BJ (cell line): ENCODE data around the gene PIGB. TPM values are rescaled to one million over a fixed set of nuclear protein-coding genes. Genes with fewer than 3 reads are reported as not detected.
"Not testable (repeated sequence)": the region's sequence is repeated elsewhere in the genome, so short reads cannot be mapped to it uniquely, and the experiment has no call there.

ENCODE experiments used
- CTCF ChIA-PET: fragments of 350-600 bp; formaldehyde crosslinking; extraction: SDS; loops from one replicate; lab custom pipeline; 2021; ENCODE audit warnings: antibody characterized with exemption, inconsistent platforms; lab: Yijun Ruan, JAX
- POLR2A ChIA-PET: fragments of 300-600 bp; sonication (Branson Sonifier 250); formaldehyde crosslinking; extraction: SDS; loops from one replicate; lab custom pipeline; 2021; ENCODE audit warnings: antibody characterized with exemption; lab: Charles Lee
- DNase-seq: peaks from one replicate; pipeline ENCODE4 v3.0.0-alpha.2; 2011; ENCODE audit warnings: low read depth
- H3K27me3 ChIP-seq: 2 replicates; pipeline ENCODE4 v1.6.0; 2011; ENCODE audit warnings: low read length; ENCODE audit not compliant: control insufficient read depth, insufficient read depth
- H3K36me3 ChIP-seq: 2 replicates; pipeline ENCODE4 v1.5.1; 2011; ENCODE audit warnings: low read length; ENCODE audit not compliant: control insufficient read depth, insufficient read depth
- H3K4me3 ChIP-seq: 2 replicates; pipeline ENCODE4 v1.5.1; 2011; ENCODE audit warnings: low read depth, mild to moderate bottlenecking, control low read depth, low read length
- CTCF ChIP-seq: IDR thresholded peaks from 2 replicates; pipeline ENCODE4 v1.5.1; 2011; ENCODE audit warnings: low read depth, mild to moderate bottlenecking, control low read depth, inconsistent platforms, low read length, moderate library complexity; ENCODE audit not compliant: insufficient read depth
- polyA plus RNA-seq: library from polyadenylated mRNA; depleted of rRNA; stranded (reverse); fragments of >200 nt; gene quantifications from 2 replicates; pipeline ENCODE4 v1.2.3, GENCODE V29; 2011

PIGB gene
- polyA plus RNA-seq, 1 experiment = 10.1 TPM

- TF ChIP-seq CTCF = no peak
- DNase-seq = no peak
- H3K4me3 ChIP-seq = no peak overlapping the region
- no peaks in the 10 kb centered on the region for H3K27me3 ChIP-seq
- H3K36me3 ChIP-seq = no peaks in the 10 kb centered on the region
- POLR2A ChIA-PET = interaction anchor here (0.6 kb wide), 1 partner anchor 99 kb away, joined by 8 read pairs; no protein-coding TSS in a partner anchor
- CTCF ChIA-PET = interaction anchor here (4.9 kb wide), 1 partner anchor 13 kb away, joined by 20 read pairs; the partner anchor contains the start of genes CCPG1 and PIERCE2
Measured at GRCh38 chr15:55394694-55395093, 75.7 kb downstream of the PIGB start.

- CTCF ChIA-PET = no interaction called here
- POLR2A ChIA-PET = no interaction called here
- no peaks in the 10 kb centered on the region for H3K36me3 ChIP-seq
- no peaks in the 10 kb centered on the region for H3K27me3 ChIP-seq
- no peak for DNase-seq
- no peak for TF ChIP-seq CTCF
- no peak overlapping the region for H3K4me3 ChIP-seq
Measured at GRCh38 chr15:55398243-55398642, 79.2 kb downstream of the PIGB start.

- H3K4me3 ChIP-seq, DNase-seq, CTCF ChIA-PET, H3K27me3 ChIP-seq, POLR2A ChIA-PET, H3K36me3 ChIP-seq: not testable (repeated sequence)
Measured at GRCh38 chr15:55400050-55400449, 81.0 kb downstream of the PIGB start.

GRCh38 chr15:55401786-55402246 lies 82.8 kb downstream of the PIGB start:
- H3K36me3 ChIP-seq = no peaks in the 10 kb centered on the region
- no peak overlapping the region for H3K4me3 ChIP-seq
- no peak for DNase-seq
- POLR2A ChIA-PET = no interaction called here
- TF ChIP-seq CTCF = no peak
- CTCF ChIA-PET = no interaction called here
- H3K27me3 ChIP-seq = no peaks in the 10 kb centered on the region

GRCh38 chr15:55402707-55403106 lies 83.7 kb downstream of the PIGB start:
- no peak for DNase-seq
- CTCF ChIA-PET = no interaction called here
- no peak for TF ChIP-seq CTCF
- POLR2A ChIA-PET = no interaction called here
- Histone ChIP-seq H3K27me3 (no peaks in the 10 kb centered on the region), H3K4me3 (no peak overlapping the region), H3K36me3 (no peaks in the 10 kb centered on the region)

- DNase-seq = no peak
Measured at GRCh38 chr15:55403531-55403930, 84.5 kb downstream of the PIGB start.

More at GRCh38 chr15:55403531-55403930, 84.5 kb downstream of the PIGB start:
- Histone ChIP-seq H3K4me3 (no peak overlapping the region), H3K36me3 (no peaks in the 10 kb centered on the region), H3K27me3 (no peaks in the 10 kb centered on the region)
- ChIA-PET CTCF (no interaction called here), POLR2A (no interaction called here)
- no peak for TF ChIP-seq CTCF
